Glomerular endothelial cell (primary cell): ENCODE results near the gene PRKAB2. TPM values are rescaled to one million over a fixed set of nuclear protein-coding genes. Genes with fewer than 3 reads are reported as not detected.
"Not testable (repeated sequence)": the region's sequence is repeated elsewhere in the genome, so short reads cannot be mapped to it uniquely, and the experiment has no call there.

Experiments
- DNase-seq: peaks from one replicate; pipeline ENCODE4 v3.0.0-alpha.2; 2011; ENCODE audit warnings: low read depth, low spot score; ENCODE audit errors: extremely low read depth
- total RNA-seq: library from RNA; depleted of rRNA; stranded (reverse); fragments of >200 nt; gene quantifications from 2 replicates; pipeline ENCODE4 v1.2.3, GENCODE V29; 2015

The PRKAB2 gene
- total RNA-seq, 1 donor from 2014 or later, result 8.5 TPM

GRCh38 chr1:147111381-147112130, 60.7 kb downstream of the PRKAB2 start:
- DNase-seq, result no peak

- DNase-seq, result no peak
These were observed 61.4 kb downstream of the PRKAB2 start for GRCh38 chr1:147110872-147111271.

- DNase-seq, result no peak
These were observed 61.8 kb downstream of the PRKAB2 start for GRCh38 chr1:147110434-147110833.

GRCh38 chr1:147109762-147110161, 62.5 kb downstream of the PRKAB2 start:
- DNase-seq, result no peak

GRCh38 chr1:147109041-147109440, 63.2 kb downstream of the PRKAB2 start:
- DNase-seq, result no peak

GRCh38 chr1:147106407-147106881, 65.8 kb downstream of the PRKAB2 start:
- DNase-seq, result not testable (repeated sequence)

GRCh38 chr1:147105909-147106308, 66.4 kb downstream of the PRKAB2 start:
- no peak for DNase-seq

Other genes with a start within 250 kb of the PRKAB2 start
- gene NBPF12, start 234.1 kb downstream of the PRKAB2 start, total RNA-seq, result 4.8 and 5.2 TPM in 2 replicates
- gene FMO5, start 52.9 kb upstream of the PRKAB2 start, total RNA-seq, result 0.34 and 1.2 TPM in 2 replicates
- 23.1 and 27.3 TPM in 2 replicates for gene CHD1L, start 70.2 kb upstream of the PRKAB2 start, total RNA-seq